Breast epithelium (tissue), 4 donors: ENCODE measurements around the gene ARPC5L. TPM values are rescaled to one million over a fixed set of nuclear protein-coding genes. Genes with fewer than 3 reads are reported as not detected.

Source experiments
- DNase-seq, 2 donors: peaks; one replicate each; pipeline ENCODE4 v3.0.0-alpha.2; 2019; ENCODE audit warnings: low spot score in 2 of 2
- H3K27ac ChIP-seq, 2 donors: fragments of 200-600 bp; sonication (generic) in 1 of 2; one replicate each; pipeline ENCODE4 v1.5.1; 2016 to 2019; ENCODE audit warnings: mild to moderate bottlenecking in 1 of 2
- H3K27me3 ChIP-seq, 2 donors: fragments of 200-600 bp; sonication (generic) in 1 of 2; one replicate each; pipeline versions ENCODE4 v1.5.1 to v1.6.0; 2017 to 2019; ENCODE audit warnings: control low read depth in 1 of 2, mild to moderate bottlenecking in 1 of 2
- H3K36me3 ChIP-seq: fragments of 200-600 bp; one replicate; pipeline ENCODE4 v1.5.1; 2019
- H3K4me1 ChIP-seq, 2 donors: fragments of 200-600 bp; sonication (generic); one replicate each; pipeline ENCODE4 v1.5.1; 2016 to 2019; ENCODE audit warnings: control low read depth in 1 of 2
- H3K4me3 ChIP-seq, 3 donors: fragments of 200-600 bp; sonication (generic); 1 replicate in 2 of 3; 2 replicates in 1 of 3; pipeline ENCODE4 v1.5.1; 2016 to 2019; ENCODE audit warnings: mild to moderate bottlenecking in 3 of 3, moderate library complexity in 2 of 3
- H3K9me3 ChIP-seq, 2 donors: fragments of 200-600 bp; sonication (generic) in 1 of 2; one replicate each; pipeline ENCODE4 v1.5.1; 2016 to 2019; ENCODE audit warnings: control low read depth in 1 of 2
- CTCF ChIP-seq, 3 donors: fragments of 450-650 bp; IDR thresholded peaks; one replicate each; pipeline ENCODE4 v1.5.1; 2016 to 2017; ENCODE audit warnings: antibody characterized with exemption in 3 of 3, mild to moderate bottlenecking in 3 of 3, moderate library complexity in 3 of 3
- POLR2A ChIP-seq: fragments of 450-650 bp; IDR thresholded peaks from one replicate; pipeline ENCODE4 v1.6.1; 2016; ENCODE audit warnings: antibody characterized with exemption, mild to moderate bottlenecking, moderate library complexity
- POLR2AphosphoS5 ChIP-seq, 3 donors: sonication (generic); formaldehyde crosslinking; IDR thresholded peaks; one replicate each; pipeline ENCODE4 v1.6.1; 2017; ENCODE audit warnings: antibody characterized with exemption in 3 of 3
- intact Hi-C: fragments of 100-400 bp; cut with DNase I; formaldehyde crosslinking; loops from one replicate; pipeline ENCODE4 v1.15.1; 2023; ENCODE audit warnings: low total_unique reads
- total RNA-seq, 3 donors: library from RNA; depleted of rRNA; stranded (reverse); fragments of >200 nt; gene quantifications; one replicate each; pipeline ENCODE4 v1.1.0, GENCODE V29; 2016

The ARPC5L gene
- total RNA-seq, 3 donors from 2014 or later: 12.5 to 25.6 (median 22.0) TPM

- DNase-seq: peak in 1 of 2 donors; percentile 63
- TF ChIP-seq POLR2AphosphoS5 (IDR thresholded peaks at IDR 0.05) (no peak), POLR2A (no peak), CTCF (IDR thresholded peaks at IDR 0.05) (no peak)
- H3K27ac ChIP-seq: peak overlapping the region; percentile 26 to 58
- no peak overlapping the region for H3K4me3 ChIP-seq
- peaks cover 0 to 5% of the 10 kb centered on the region in 2 donors for H3K4me1 ChIP-seq
- H3K9me3 ChIP-seq: no peaks in the 10 kb centered on the region
- H3K36me3 ChIP-seq: no peaks in the 10 kb centered on the region
- H3K27me3 ChIP-seq: no peaks in the 10 kb centered on the region
- intact Hi-C loops: no loop called here
Observed at GRCh38 chr9:124814164-124814535, 47.8 kb upstream of the ARPC5L start.

- Histone ChIP-seq H3K27ac (no peak overlapping the region), H3K27me3 (no peaks in the 10 kb centered on the region), H3K4me3 (no peak overlapping the region), H3K36me3 (no peaks in the 10 kb centered on the region), H3K4me1 (peaks cover 0 to 5% of the 10 kb centered on the region in 2 donors), H3K9me3 (no peaks in the 10 kb centered on the region)
- DNase-seq: no peak
- TF ChIP-seq POLR2AphosphoS5 (IDR thresholded peaks at IDR 0.05) (no peak), POLR2A (no peak), CTCF (IDR thresholded peaks at IDR 0.05) (no peak)
- intact Hi-C loops: no loop called here
Observed at GRCh38 chr9:124815601-124816000, 46.3 kb upstream of the ARPC5L start.

- H3K9me3 ChIP-seq: no peaks in the 10 kb centered on the region
- no peaks in the 10 kb centered on the region for H3K36me3 ChIP-seq
- no peak for TF ChIP-seq POLR2AphosphoS5 (IDR thresholded peaks at IDR 0.05)
- TF ChIP-seq POLR2A: no peak
- no peak for TF ChIP-seq CTCF (IDR thresholded peaks at IDR 0.05)
- peak overlapping the region; percentile 42 to 52 for H3K27ac ChIP-seq
- intact Hi-C loops: no loop called here
- no peak overlapping the region for H3K4me3 ChIP-seq
- no peaks in the 10 kb centered on the region for H3K4me1 ChIP-seq
- DNase-seq: peak in 1 of 2 donors; percentile 51
- H3K27me3 ChIP-seq: no peaks in the 10 kb centered on the region
Observed at GRCh38 chr9:124818431-124819281, 43.3 kb upstream of the ARPC5L start.

GRCh38 chr9:124820698-124821623, 41.0 kb upstream of the ARPC5L start:
- H3K4me3 ChIP-seq: no peak overlapping the region
- H3K9me3 ChIP-seq: no peaks in the 10 kb centered on the region
- DNase-seq: no peak
- intact Hi-C loops: loop anchor here (5.0 kb wide), 1 partner anchor 1471 kb away; no protein-coding TSS in a partner anchor
- H3K36me3 ChIP-seq: no peaks in the 10 kb centered on the region
- H3K4me1 ChIP-seq: no peaks in the 10 kb centered on the region
- peak overlapping the region in 1 of 2 donors; percentile 7 for H3K27ac ChIP-seq
- H3K27me3 ChIP-seq: no peaks in the 10 kb centered on the region
- TF ChIP-seq POLR2AphosphoS5 (IDR thresholded peaks at IDR 0.05) (no peak), CTCF (IDR thresholded peaks at IDR 0.05) (no peak), POLR2A (no peak)
